Heart left ventricle (tissue), 13 donors: Measurements from ENCODE around the gene MDC1.

ENCODE experiments used
- POLR2A ChIP-seq, 2 donors: fragments of 450-650 bp; IDR thresholded peaks; one replicate each; pipeline ENCODE4 v1.6.1; 2017; ENCODE audit warnings: antibody characterized with exemption in 2 of 2, mild to moderate bottlenecking in 2 of 2, moderate library complexity in 2 of 2
- TF ChIP-seq, protein P1 (sequence below), 12 donors: fragments of 200-600 bp; sonication (generic) in 4 of 12; IDR thresholded peaks; one replicate each; pipeline versions ENCODE4 v1.5.0 to v1.8.0; 2018 to 2022; ENCODE audit warnings: antibody characterized with exemption in 12 of 12, mild to moderate bottlenecking in 5 of 12
- donor health status: ischemic (EF 13 %, LVEDD 7.1; RV severe dilation, severe dysfunction).
- donor health status: DM: no; HTN: yes; CAD: no.
- donor health status: DM: no; HTN: no; CAD: no.
- donor health status: ischemic (EF 25% LVEDD 6.9; RV normal size, moderate dysfunction).
- donor health status: ischemic (EF 25% LVEDD 5.7; RV mildly dilated, moderate dysfunction).
- donor health status: ischemic (EF 35%, LVEDD 5.7; RV mildly dilated, moderate dysfunction).
- donor health status: nonischemic (EF 11% LVEDD 7.7; RV severe dilation, severe dysfunction).
- donor health status: DM: yes; HTN: yes; CAD: no.
- donor health status: PGD.
- donor health status: ischemic (EF 29% LVEDD 5.4; RV normal size, mild dysfunction).
- donor health status: nonischemic (EF 23%, LVEDD 6.1; RV moderate dilation, normal function).

GRCh38 chr6:30700340-30700739 lies 16.7 kb downstream of the MDC1 start:
- TF ChIP-seq, protein P1, sequence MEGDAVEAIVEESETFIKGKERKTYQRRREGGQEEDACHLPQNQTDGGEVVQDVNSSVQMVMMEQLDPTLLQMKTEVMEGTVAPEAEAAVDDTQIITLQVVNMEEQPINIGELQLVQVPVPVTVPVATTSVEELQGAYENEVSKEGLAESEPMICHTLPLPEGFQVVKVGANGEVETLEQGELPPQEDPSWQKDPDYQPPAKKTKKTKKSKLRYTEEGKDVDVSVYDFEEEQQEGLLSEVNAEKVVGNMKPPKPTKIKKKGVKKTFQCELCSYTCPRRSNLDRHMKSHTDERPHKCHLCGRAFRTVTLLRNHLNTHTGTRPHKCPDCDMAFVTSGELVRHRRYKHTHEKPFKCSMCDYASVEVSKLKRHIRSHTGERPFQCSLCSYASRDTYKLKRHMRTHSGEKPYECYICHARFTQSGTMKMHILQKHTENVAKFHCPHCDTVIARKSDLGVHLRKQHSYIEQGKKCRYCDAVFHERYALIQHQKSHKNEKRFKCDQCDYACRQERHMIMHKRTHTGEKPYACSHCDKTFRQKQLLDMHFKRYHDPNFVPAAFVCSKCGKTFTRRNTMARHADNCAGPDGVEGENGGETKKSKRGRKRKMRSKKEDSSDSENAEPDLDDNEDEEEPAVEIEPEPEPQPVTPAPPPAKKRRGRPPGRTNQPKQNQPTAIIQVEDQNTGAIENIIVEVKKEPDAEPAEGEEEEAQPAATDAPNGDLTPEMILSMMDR (IDR thresholded peaks at IDR 0.05): no peak
- TF ChIP-seq POLR2A (IDR thresholded peaks at IDR 0.05): no peak
